ENCODE measurements around the gene PFKFB3.

PFKFB3 gene

GRCh38 chr10:6202684-6203330 lies at the start of gene PFKFB3:
Gene PFKFB3, plus strand, starts transcription at chr10:6202932. Its CDS starts 329 bp downstream, at chr10:6203261.
- H3K36me3 ChIP-seq (ENCODE audit: insufficient read depth), result no peaks in the 10 kb centered on the region
- H2AFZ ChIP-seq (ENCODE audit: low read depth), result peak within 1 kb of the TSS; percentile 72
- no peaks in the 10 kb centered on the region for H4K20me1 ChIP-seq (ENCODE audit: insufficient read depth)
- H3K79me2 ChIP-seq (ENCODE audit: insufficient read depth, low read depth), result peaks cover 10% of the 10 kb centered on the region; the same call in 1 of the 2 replicates
- peak within 1 kb of the TSS; percentile 100 for H3K4me2 ChIP-seq
- H3K4me3 ChIP-seq (IDR thresholded peaks at IDR 0.05; ENCODE audit: insufficient read depth, low read depth, low read length), result no peak within 1 kb of the TSS
- H3K27ac ChIP-seq, result peak within 1 kb of the TSS; percentile 72
- H3K9ac ChIP-seq, result peak within 1 kb of the TSS; percentile 61
- peaks cover 20% of the 10 kb centered on the region for H3K4me1 ChIP-seq (ENCODE audit: low read depth, poor library complexity, severe bottlenecking)
- H3K27me3 ChIP-seq (ENCODE audit: insufficient read depth, low read depth), result no peaks in the 10 kb centered on the region
- TF ChIP-seq, protein P1, sequence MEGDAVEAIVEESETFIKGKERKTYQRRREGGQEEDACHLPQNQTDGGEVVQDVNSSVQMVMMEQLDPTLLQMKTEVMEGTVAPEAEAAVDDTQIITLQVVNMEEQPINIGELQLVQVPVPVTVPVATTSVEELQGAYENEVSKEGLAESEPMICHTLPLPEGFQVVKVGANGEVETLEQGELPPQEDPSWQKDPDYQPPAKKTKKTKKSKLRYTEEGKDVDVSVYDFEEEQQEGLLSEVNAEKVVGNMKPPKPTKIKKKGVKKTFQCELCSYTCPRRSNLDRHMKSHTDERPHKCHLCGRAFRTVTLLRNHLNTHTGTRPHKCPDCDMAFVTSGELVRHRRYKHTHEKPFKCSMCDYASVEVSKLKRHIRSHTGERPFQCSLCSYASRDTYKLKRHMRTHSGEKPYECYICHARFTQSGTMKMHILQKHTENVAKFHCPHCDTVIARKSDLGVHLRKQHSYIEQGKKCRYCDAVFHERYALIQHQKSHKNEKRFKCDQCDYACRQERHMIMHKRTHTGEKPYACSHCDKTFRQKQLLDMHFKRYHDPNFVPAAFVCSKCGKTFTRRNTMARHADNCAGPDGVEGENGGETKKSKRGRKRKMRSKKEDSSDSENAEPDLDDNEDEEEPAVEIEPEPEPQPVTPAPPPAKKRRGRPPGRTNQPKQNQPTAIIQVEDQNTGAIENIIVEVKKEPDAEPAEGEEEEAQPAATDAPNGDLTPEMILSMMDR (conservative IDR thresholded peaks at IDR 0.05; ENCODE audit: low read depth, low read length), result peak; percentile 86

GRCh38 chr10:6153845-6154244 lies 48.9 kb upstream of the PFKFB3 start:
- no peaks in the 10 kb centered on the region for H4K20me1 ChIP-seq (ENCODE audit: insufficient read depth)
- TF ChIP-seq, protein P1 (conservative IDR thresholded peaks at IDR 0.05; ENCODE audit: low read depth, low read length), result no peak
- no peak overlapping the region for H3K27ac ChIP-seq
- H3K27me3 ChIP-seq (ENCODE audit: insufficient read depth, low read depth), result no peaks in the 10 kb centered on the region
- no peak overlapping the region for H3K4me3 ChIP-seq (IDR thresholded peaks at IDR 0.05; ENCODE audit: insufficient read depth, low read depth, low read length)
- no peak overlapping the region for H2AFZ ChIP-seq (ENCODE audit: low read depth)
- no peaks in the 10 kb centered on the region for H3K4me1 ChIP-seq (ENCODE audit: low read depth, poor library complexity, severe bottlenecking)
- H3K79me2 ChIP-seq (ENCODE audit: insufficient read depth, low read depth), result no peaks in the 10 kb centered on the region
- no peaks in the 10 kb centered on the region for H3K36me3 ChIP-seq (ENCODE audit: insufficient read depth)
- H3K9ac ChIP-seq, result no peak overlapping the region
- no peak overlapping the region for H3K4me2 ChIP-seq

DNA sequence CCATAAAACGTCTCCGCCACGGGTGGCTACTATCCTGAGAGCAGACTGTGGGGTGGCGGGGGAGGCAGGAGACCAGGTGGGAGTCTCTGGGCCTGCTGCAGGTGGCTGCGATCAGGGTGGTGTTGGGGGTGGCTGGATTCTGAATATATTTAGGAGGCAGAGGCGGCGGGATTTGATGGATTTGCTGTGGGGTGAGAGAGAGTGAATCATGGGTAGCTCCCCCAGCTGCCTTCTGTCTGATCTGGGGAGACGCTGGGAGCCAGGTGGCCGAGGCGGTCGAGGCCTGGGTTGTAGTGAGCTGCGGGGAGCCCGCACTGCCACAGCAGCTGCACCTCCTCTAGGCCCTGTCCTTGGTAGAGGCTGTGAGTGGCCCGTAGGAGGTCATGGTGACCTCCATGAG lies 48.2 kb upstream of the PFKFB3 start:
- Histone ChIP-seq H3K36me3 (ENCODE audit: insufficient read depth) (no peaks in the 10 kb centered on the region), H3K4me3 (IDR thresholded peaks at IDR 0.05; ENCODE audit: insufficient read depth, low read depth, low read length) (no peak overlapping the region), H3K9ac (no peak overlapping the region), H3K4me2 (no peak overlapping the region), H3K27me3 (ENCODE audit: insufficient read depth, low read depth) (no peaks in the 10 kb centered on the region), H3K79me2 (ENCODE audit: insufficient read depth, low read depth) (no peaks in the 10 kb centered on the region), H2AFZ (ENCODE audit: low read depth) (no peak overlapping the region), H4K20me1 (ENCODE audit: insufficient read depth) (no peaks in the 10 kb centered on the region), H3K4me1 (ENCODE audit: low read depth, poor library complexity, severe bottlenecking) (no peaks in the 10 kb centered on the region), H3K27ac (no peak overlapping the region)
- TF ChIP-seq, protein P1 (conservative IDR thresholded peaks at IDR 0.05; ENCODE audit: low read depth, low read length), result no peak

DNA sequence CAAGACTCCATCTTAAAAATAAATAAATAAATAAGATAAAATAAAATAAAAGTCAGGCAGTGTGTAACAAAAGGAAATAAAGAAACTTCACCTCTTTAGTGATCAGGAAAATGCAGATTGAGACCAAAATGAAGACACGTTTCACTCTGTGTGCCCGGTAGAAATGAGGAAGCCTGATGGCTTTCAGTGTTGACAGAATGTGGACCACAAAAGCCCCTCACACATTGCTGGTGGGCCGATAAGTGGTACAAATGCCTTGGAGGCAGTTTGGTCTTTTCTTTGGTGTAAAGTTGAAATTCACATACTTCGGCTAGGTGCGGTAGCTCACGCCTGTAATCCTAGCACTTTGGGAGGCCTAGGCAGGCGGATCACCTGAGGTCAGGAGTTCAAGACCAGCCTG lies 44.5 kb upstream of the PFKFB3 start:
- no peak overlapping the region for H3K4me2 ChIP-seq
- no peaks in the 10 kb centered on the region for H3K36me3 ChIP-seq (ENCODE audit: insufficient read depth)
- H3K4me3 ChIP-seq (IDR thresholded peaks at IDR 0.05; ENCODE audit: insufficient read depth, low read depth, low read length), result no peak overlapping the region
- H3K79me2 ChIP-seq (ENCODE audit: insufficient read depth, low read depth), result no peaks in the 10 kb centered on the region
- no peak overlapping the region for H3K27ac ChIP-seq
- H3K9ac ChIP-seq, result no peak overlapping the region
- H2AFZ ChIP-seq (ENCODE audit: low read depth), result no peak overlapping the region
- TF ChIP-seq, protein P1 (conservative IDR thresholded peaks at IDR 0.05; ENCODE audit: low read depth, low read length), result no peak
- H4K20me1 ChIP-seq (ENCODE audit: insufficient read depth), result no peaks in the 10 kb centered on the region
- no peaks in the 10 kb centered on the region for H3K27me3 ChIP-seq (ENCODE audit: insufficient read depth, low read depth)
- H3K4me1 ChIP-seq (ENCODE audit: low read depth, poor library complexity, severe bottlenecking), result peaks cover 8% of the 10 kb centered on the region
